H1 (cell line): Measurements from ENCODE around the gene RABGAP1.

Experiments
- EZH2 ChIP-seq: fragments of 200-600 bp; sonication (generic); IDR thresholded peaks from 2 replicates; pipeline ENCODE4 v1.7.1; 2012; ENCODE audit warnings: low read depth, mild to moderate bottlenecking, moderate library complexity, low read length, inconsistent platforms; ENCODE audit not compliant: severe bottlenecking
- POLR2A ChIP-seq, 2 experiments: IDR thresholded peaks; 1 replicate in 1 of 2; 2 replicates in 1 of 2; pipeline ENCODE4 v1.6.1; 2011; ENCODE audit warnings: low read depth in 2 of 2, low read length in 2 of 2, mild to moderate bottlenecking in 2 of 2; ENCODE audit errors: control extremely low read depth in 1 of 2
- RAD21 ChIP-seq, 2 experiments: IDR thresholded peaks in 1 of 2; conservative IDR thresholded peaks in 1 of 2; 2 replicates each; pipeline ENCODE4 v1.6.1; 2011; ENCODE audit warnings: low read depth in 2 of 2, low read length in 2 of 2, improper control_type of control experiment in 1 of 2, inconsistent platforms in 1 of 2, mild to moderate bottlenecking in 1 of 2, moderate library complexity in 1 of 2
- SP2 ChIP-seq: IDR thresholded peaks from 2 replicates; pipeline ENCODE4 v1.6.1; 2012; ENCODE audit warnings: mild to moderate bottlenecking, low read length, inconsistent platforms
- ZNF274 ChIP-seq: IDR thresholded peaks from 2 replicates; pipeline ENCODE4 v1.7.0; 2012; ENCODE audit warnings: low read length, borderline replicate concordance; ENCODE audit errors: extremely low read depth
- TF ChIP-seq, protein P1 (sequence below), 3 experiments: IDR thresholded peaks; 1 replicate in 2 of 3; 2 replicates in 1 of 3; pipeline versions ENCODE4 v1.5.1 to v1.6.1; 2011; ENCODE audit warnings: low read length in 3 of 3, mild to moderate bottlenecking in 3 of 3, inconsistent platforms in 2 of 3, low read depth in 1 of 3, moderate library complexity in 1 of 3; ENCODE audit not compliant: insufficient read depth in 1 of 3; ENCODE audit errors: control extremely low read depth in 1 of 3

- TF ChIP-seq SP2, result no peak
- TF ChIP-seq, protein P1, sequence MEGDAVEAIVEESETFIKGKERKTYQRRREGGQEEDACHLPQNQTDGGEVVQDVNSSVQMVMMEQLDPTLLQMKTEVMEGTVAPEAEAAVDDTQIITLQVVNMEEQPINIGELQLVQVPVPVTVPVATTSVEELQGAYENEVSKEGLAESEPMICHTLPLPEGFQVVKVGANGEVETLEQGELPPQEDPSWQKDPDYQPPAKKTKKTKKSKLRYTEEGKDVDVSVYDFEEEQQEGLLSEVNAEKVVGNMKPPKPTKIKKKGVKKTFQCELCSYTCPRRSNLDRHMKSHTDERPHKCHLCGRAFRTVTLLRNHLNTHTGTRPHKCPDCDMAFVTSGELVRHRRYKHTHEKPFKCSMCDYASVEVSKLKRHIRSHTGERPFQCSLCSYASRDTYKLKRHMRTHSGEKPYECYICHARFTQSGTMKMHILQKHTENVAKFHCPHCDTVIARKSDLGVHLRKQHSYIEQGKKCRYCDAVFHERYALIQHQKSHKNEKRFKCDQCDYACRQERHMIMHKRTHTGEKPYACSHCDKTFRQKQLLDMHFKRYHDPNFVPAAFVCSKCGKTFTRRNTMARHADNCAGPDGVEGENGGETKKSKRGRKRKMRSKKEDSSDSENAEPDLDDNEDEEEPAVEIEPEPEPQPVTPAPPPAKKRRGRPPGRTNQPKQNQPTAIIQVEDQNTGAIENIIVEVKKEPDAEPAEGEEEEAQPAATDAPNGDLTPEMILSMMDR (IDR thresholded peaks at IDR 0.05; ENCODE audit: control extremely low read depth in 1 of 3, insufficient read depth in 1 of 3, low read depth in 1 of 3, low read length in 3 of 3), result no peak
- no peak for TF ChIP-seq EZH2
- TF ChIP-seq ZNF274, result no peak
- TF ChIP-seq RAD21 (IDR thresholded peaks at IDR 0.05 in 1 of 2, conservative IDR thresholded peaks at IDR 0.05 in 1 of 2; ENCODE audit: low read depth in 2 of 2, low read length in 2 of 2), result no peak
- TF ChIP-seq POLR2A (IDR thresholded peaks at IDR 0.05; ENCODE audit: control extremely low read depth in 1 of 2, low read depth in 2 of 2, low read length in 2 of 2), result no peak
Observed at GRCh38 chr9:122955961-122956360, 15.1 kb downstream of the RABGAP1 start.
